ENCODE data around the gene STOML2. TPM values are rescaled to one million over a fixed set of nuclear protein-coding genes. Genes with fewer than 3 reads are reported as not detected.

Gene STOML2
- total and polyA plus RNA-seq, 12 donors, result 47.9 to 186 (median 137) TPM

DNA sequence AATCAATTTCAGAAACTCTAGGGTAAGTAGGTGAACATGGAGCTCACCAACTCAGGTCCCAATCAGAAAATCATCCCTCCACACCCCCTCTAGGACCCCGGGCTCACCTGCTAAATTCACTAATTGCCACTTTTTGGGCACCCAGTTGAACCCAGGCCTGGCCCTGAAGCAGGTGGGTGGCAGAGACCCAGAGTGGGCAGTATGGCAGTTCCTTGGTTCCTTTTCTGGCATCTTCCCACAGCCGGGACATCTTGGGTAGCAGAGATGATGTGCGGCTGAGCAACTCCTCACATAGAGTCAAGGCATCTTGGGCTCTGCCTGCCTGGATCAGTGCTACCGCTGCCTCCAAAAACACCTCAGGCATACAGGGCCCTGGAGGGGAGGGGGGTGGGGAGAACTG lies 27.6 kb downstream of the STOML2 start:
- DNase-seq, result no peak
- Histone ChIP-seq H3K27ac (no peak overlapping the region), H3K9me3 (replicated peaks in 1 of 3) (no peaks in the 10 kb centered on the region), H3K27me3 (no peaks in the 10 kb centered on the region), H3K36me3 (replicated peaks in 1 of 2) (no peaks in the 10 kb centered on the region), H3K4me3 (no peak overlapping the region), H3K4me1 (replicated peaks in 1 of 2) (peaks cover 18 to 21% of the 10 kb centered on the region in 2 donors)
- 83 to 100% (median 100%) methylated on average over 1 to 4 of the region's 4 CpGs for WGBS, 4 donors
- TF ChIP-seq, protein P1, sequence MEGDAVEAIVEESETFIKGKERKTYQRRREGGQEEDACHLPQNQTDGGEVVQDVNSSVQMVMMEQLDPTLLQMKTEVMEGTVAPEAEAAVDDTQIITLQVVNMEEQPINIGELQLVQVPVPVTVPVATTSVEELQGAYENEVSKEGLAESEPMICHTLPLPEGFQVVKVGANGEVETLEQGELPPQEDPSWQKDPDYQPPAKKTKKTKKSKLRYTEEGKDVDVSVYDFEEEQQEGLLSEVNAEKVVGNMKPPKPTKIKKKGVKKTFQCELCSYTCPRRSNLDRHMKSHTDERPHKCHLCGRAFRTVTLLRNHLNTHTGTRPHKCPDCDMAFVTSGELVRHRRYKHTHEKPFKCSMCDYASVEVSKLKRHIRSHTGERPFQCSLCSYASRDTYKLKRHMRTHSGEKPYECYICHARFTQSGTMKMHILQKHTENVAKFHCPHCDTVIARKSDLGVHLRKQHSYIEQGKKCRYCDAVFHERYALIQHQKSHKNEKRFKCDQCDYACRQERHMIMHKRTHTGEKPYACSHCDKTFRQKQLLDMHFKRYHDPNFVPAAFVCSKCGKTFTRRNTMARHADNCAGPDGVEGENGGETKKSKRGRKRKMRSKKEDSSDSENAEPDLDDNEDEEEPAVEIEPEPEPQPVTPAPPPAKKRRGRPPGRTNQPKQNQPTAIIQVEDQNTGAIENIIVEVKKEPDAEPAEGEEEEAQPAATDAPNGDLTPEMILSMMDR (IDR thresholded peaks at IDR 0.05), result no peak
- TF ChIP-seq POLR2A (IDR thresholded peaks at IDR 0.05), result no peak
- intact Hi-C loops (cut with DNase I), result no loop called here

- no peaks in the 10 kb centered on the region for H3K36me3 ChIP-seq (replicated peaks in 1 of 2)
- intact Hi-C loops (cut with DNase I), result no loop called here
- no peaks in the 10 kb centered on the region for H3K9me3 ChIP-seq (replicated peaks in 1 of 3)
- DNase-seq, result no peak
- TF ChIP-seq, protein P1 (IDR thresholded peaks at IDR 0.05), result no peak
- no peak for TF ChIP-seq POLR2A (IDR thresholded peaks at IDR 0.05)
- peaks cover 23 to 24% of the 10 kb centered on the region in 2 donors for H3K4me1 ChIP-seq (replicated peaks in 1 of 2)
- WGBS, 4 donors, result 96 to 100% (median 96%) methylated on average over 4 to 8 of the region's 8 CpGs
- no peak overlapping the region for H3K27ac ChIP-seq
- H3K4me3 ChIP-seq, result no peak overlapping the region
- H3K27me3 ChIP-seq, result no peaks in the 10 kb centered on the region
Measured at GRCh38 chr9:35074791-35075190, 28.1 kb downstream of the STOML2 start.

DNA sequence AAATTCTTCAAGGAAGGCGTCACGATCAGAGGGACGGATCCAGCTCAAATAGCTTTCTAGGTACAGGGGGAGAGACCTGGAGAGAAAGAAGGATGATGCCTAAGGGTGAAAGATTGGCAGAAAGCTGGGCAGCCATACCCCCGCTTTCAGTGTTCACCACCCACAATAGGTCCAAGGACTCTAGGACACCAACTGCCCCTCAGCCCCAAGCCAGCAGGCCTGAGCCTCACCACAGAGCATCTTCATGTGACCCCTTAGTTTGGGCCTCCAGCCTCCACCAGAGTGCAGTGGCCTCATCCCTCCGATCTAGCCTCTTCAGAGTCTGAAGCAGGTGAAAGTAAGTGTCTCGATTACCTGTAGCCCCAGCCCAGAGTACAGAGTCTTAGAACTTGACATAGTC lies 28.8 kb downstream of the STOML2 start:
- H3K27me3 ChIP-seq, result no peaks in the 10 kb centered on the region
- H3K4me3 ChIP-seq, result no peak overlapping the region
- no peaks in the 10 kb centered on the region for H3K36me3 ChIP-seq (replicated peaks in 1 of 2)
- H3K9me3 ChIP-seq (replicated peaks in 1 of 3), result no peaks in the 10 kb centered on the region
- peaks cover 27 to 28% of the 10 kb centered on the region in 2 donors for H3K4me1 ChIP-seq (replicated peaks in 1 of 2)
- no peak for DNase-seq
- no peak for TF ChIP-seq POLR2A (IDR thresholded peaks at IDR 0.05)
- TF ChIP-seq, protein P1 (IDR thresholded peaks at IDR 0.05), result no peak
- intact Hi-C loops (cut with DNase I), result no loop called here
- 95 to 98% (median 98%) methylated on average over 6 of the region's 6 CpGs for WGBS, 4 donors
- H3K27ac ChIP-seq, result no peak overlapping the region

GRCh38 chr9:35073279-35073612 lies 29.7 kb downstream of the STOML2 start:
- 88 to 100% (median 95%) methylated on average over 2 of the region's 2 CpGs for WGBS, 4 donors
- peak overlapping the region in 4 of 5 donors; percentile 54 to 100 (median 82) for H3K27ac ChIP-seq
- H3K9me3 ChIP-seq (replicated peaks in 1 of 3), result no peaks in the 10 kb centered on the region
- no peak for DNase-seq
- no peak for TF ChIP-seq POLR2A (IDR thresholded peaks at IDR 0.05)
- TF ChIP-seq, protein P1 (IDR thresholded peaks at IDR 0.05), result no peak
- intact Hi-C loops (cut with DNase I), result no loop called here
- H3K4me1 ChIP-seq (replicated peaks in 1 of 2), result peaks cover 30 to 35% of the 10 kb centered on the region in 2 donors
- H3K27me3 ChIP-seq, result no peaks in the 10 kb centered on the region
- H3K36me3 ChIP-seq (replicated peaks in 1 of 2), result peaks cover 0 to under 1% of the 10 kb centered on the region in 2 donors
- peak overlapping the region in 1 of 4 donors; percentile 28 for H3K4me3 ChIP-seq
